SK-N-SH (cell line): ENCODE data around the gene ZFP42.

Experiments
- CTCF ChIP-seq: fragments of 200-600 bp; sonication (generic); IDR thresholded peaks from 2 replicates; pipeline ENCODE4 v1.6.1; 2017; ENCODE audit warnings: antibody characterized with exemption, mild to moderate bottlenecking, moderate library complexity
- EP300 ChIP-seq, 2 experiments: IDR thresholded peaks; 2 replicates each; pipeline versions ENCODE4 v1.4.0 to v1.6.1; 2012; ENCODE audit warnings: borderline replicate concordance in 1 of 2, low read depth in 1 of 2, low read length in 1 of 2
- JUND ChIP-seq: IDR thresholded peaks from 2 replicates; pipeline ENCODE4 v1.4.0; 2012
- MEF2A ChIP-seq: IDR thresholded peaks from 2 replicates; pipeline ENCODE4 v1.4.0; 2012; ENCODE audit warnings: low read depth, borderline replicate concordance
- NFIC ChIP-seq: IDR thresholded peaks from 2 replicates; pipeline ENCODE4 v1.4.0; 2012; ENCODE audit warnings: borderline replicate concordance
- RAD21 ChIP-seq: IDR thresholded peaks from 2 replicates; pipeline ENCODE4 v1.6.1; 2012; ENCODE audit warnings: mild to moderate bottlenecking, low read length

DNA sequence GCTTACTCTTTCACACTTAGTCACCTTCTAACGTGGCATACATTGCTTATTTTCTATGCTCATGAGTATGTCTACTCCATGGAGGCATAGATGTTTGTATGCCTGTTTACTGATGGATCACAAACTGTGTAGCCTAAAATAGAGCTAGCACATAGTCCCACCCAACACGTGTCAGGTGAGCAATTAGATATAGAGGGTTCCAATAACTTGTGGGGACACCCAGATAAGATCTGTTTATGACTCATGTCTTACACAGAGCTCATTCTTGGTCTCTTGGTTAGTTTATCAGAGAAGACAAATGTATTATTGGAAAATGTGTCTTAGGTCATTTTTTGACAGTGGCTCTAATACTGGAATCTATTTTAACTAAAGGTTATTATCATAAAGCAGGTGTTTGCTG lies 6.8 kb downstream of the ZFP42 start:
- TF ChIP-seq CTCF (no peak), MEF2A (no peak), EP300 (IDR thresholded peaks at IDR 0.05; ENCODE audit: borderline replicate concordance in 1 of 2, low read depth in 1 of 2, low read length in 1 of 2) (no peak), JUND (no peak), NFIC (no peak), RAD21 (no peak)
